HepG2 (cell line): Measurements from ENCODE around the gene KATNB1. TPM values are rescaled to one million over a fixed set of nuclear protein-coding genes. Genes with fewer than 3 reads are reported as not detected.
A peak's percentile ranks its signal among the peaks of the same experiment; 100 is the strongest.

Experiments used
- ATF1 ChIP-seq: IDR thresholded peaks from 2 replicates; pipeline ENCODE4 v1.6.1; 2016; ENCODE audit warnings: mild to moderate bottlenecking, control low read depth
- BRF2 ChIP-seq: sonication (generic); formaldehyde crosslinking; IDR thresholded peaks from 2 replicates; pipeline ENCODE4 v1.8.1; 2022; ENCODE audit warnings: mild to moderate bottlenecking, missing genetic modification reagents
- EED ChIP-seq: sonication (generic); formaldehyde crosslinking; IDR thresholded peaks from 2 replicates; pipeline ENCODE4 v1.5.0; 2020; ENCODE audit warnings: mild to moderate bottlenecking, missing genetic modification reagents
- GFI1 ChIP-seq: sonication (generic); formaldehyde crosslinking; IDR thresholded peaks from 2 replicates; pipeline ENCODE4 v1.5.0; 2020; ENCODE audit warnings: missing genetic modification reagents, mild to moderate bottlenecking, borderline replicate concordance
- GLMP ChIP-seq: sonication (generic); formaldehyde crosslinking; IDR thresholded peaks from 2 replicates; pipeline ENCODE4 v1.9.0; 2021; ENCODE audit warnings: missing genetic modification reagents, mild to moderate bottlenecking, borderline replicate concordance
- HES4 ChIP-seq: sonication (generic); formaldehyde crosslinking; IDR thresholded peaks from 2 replicates; pipeline ENCODE4 v1.9.0; 2021; ENCODE audit warnings: mild to moderate bottlenecking, missing genetic modification reagents, borderline replicate concordance
- HNF1B ChIP-seq: sonication (generic); formaldehyde crosslinking; IDR thresholded peaks from 2 replicates; pipeline ENCODE4 v1.5.1; 2020; ENCODE audit warnings: mild to moderate bottlenecking, moderate library complexity, missing genetic modification reagents
- KIAA2018 ChIP-seq: sonication (generic); formaldehyde crosslinking; IDR thresholded peaks from 2 replicates; pipeline ENCODE4 v1.5.0; 2020; ENCODE audit warnings: mild to moderate bottlenecking, missing genetic modification reagents, borderline replicate concordance
- YEATS4 ChIP-seq: sonication (generic); formaldehyde crosslinking; IDR thresholded peaks from 2 replicates; pipeline ENCODE4 v1.4.0; 2020; ENCODE audit warnings: missing genetic modification reagents, borderline replicate concordance
- ZBTB3 ChIP-seq: sonication (generic); formaldehyde crosslinking; IDR thresholded peaks from 2 replicates; pipeline ENCODE4 v1.4.0; 2020; ENCODE audit warnings: low read depth, mild to moderate bottlenecking, moderate library complexity, missing genetic modification reagents, borderline replicate concordance
- ZFP36L2 ChIP-seq: sonication (generic); formaldehyde crosslinking; IDR thresholded peaks from 2 replicates; pipeline ENCODE4 v1.4.0; 2020; ENCODE audit warnings: missing genetic modification reagents
- ZKSCAN5 ChIP-seq: sonication (generic); formaldehyde crosslinking; IDR thresholded peaks from 2 replicates; pipeline ENCODE4 v1.5.1; 2020; ENCODE audit warnings: mild to moderate bottlenecking, missing genetic modification reagents
- ZNF180 ChIP-seq: sonication (generic); formaldehyde crosslinking; IDR thresholded peaks from 2 replicates; pipeline ENCODE4 v1.4.0; 2020; ENCODE audit warnings: low read depth, missing genetic modification reagents, borderline replicate concordance
- ZNF225 ChIP-seq: sonication (generic); formaldehyde crosslinking; IDR thresholded peaks from 2 replicates; pipeline ENCODE4 v1.4.0; 2020; ENCODE audit warnings: mild to moderate bottlenecking, missing genetic modification reagents
- ZNF296 ChIP-seq: sonication (generic); formaldehyde crosslinking; conservative IDR thresholded peaks from 2 replicates; pipeline ENCODE4 v1.5.0; 2020; ENCODE audit warnings: mild to moderate bottlenecking, missing genetic modification reagents
- ZNF414 ChIP-seq: sonication (generic); formaldehyde crosslinking; IDR thresholded peaks from 2 replicates; pipeline ENCODE4 v1.5.0; 2020; ENCODE audit warnings: missing genetic modification reagents
- ZSCAN29 ChIP-seq: sonication (generic); formaldehyde crosslinking; conservative IDR thresholded peaks from 2 replicates; pipeline ENCODE4 v1.4.0; 2020; ENCODE audit warnings: mild to moderate bottlenecking, missing genetic modification reagents
- polyA plus RNA-seq, 8 experiments: library from polyadenylated mRNA; depleted of rRNA in 3 of 8; stranded (reverse) in 7 of 8; unstranded in 1 of 8; fragments of >200 nt; fragmentation: Illumina TruSeq in 4 of 8; extraction: Trizol in 4 of 8; gene quantifications; 2 replicates each; pipeline versions ENCODE4 v1.2.1 to v1.2.3, GENCODE V29; 2011 to 2016; ENCODE audit warnings: low read depth in 4 of 8, missing spikeins in 1 of 8, mixed read lengths in 1 of 8; ENCODE audit not compliant: insufficient read depth in 1 of 8
- total RNA-seq, 5 experiments: library from RNA; depleted of rRNA; stranded (reverse); fragments of >200 nt; fragmentation: Illumina TruSeq; extraction: Trizol; gene quantifications; 2 replicates each; pipeline ENCODE4 v1.2.3, GENCODE V29; 2016; ENCODE audit warnings: low read depth in 1 of 5

The KATNB1 gene
- total and polyA plus RNA-seq, 2 of the 13 experiments (the other 11 are each of a cell fraction or from before 2014, with no cell fraction given) = 31.5 to 43.5 TPM

- TF ChIP-seq KIAA2018 (CRISPR knock-in tag) (no peak), YEATS4 (CRISPR knock-in tag) (peak; percentile 60; the same call in 1 of the 2 replicates), ZFP36L2 (CRISPR knock-in tag) (no peak), GFI1 (CRISPR knock-in tag) (no peak), EED (0 out of 2 replicates have a peak, but pooled peaks have one; percentile 55), ZNF180 (CRISPR knock-in tag) (no peak), ZBTB3 (no peak), ATF1 (CRISPR knock-in tag) (no peak), BRF2 (no peak), HNF1B (CRISPR knock-in tag) (0 out of 2 replicates have a peak, but pooled peaks have one; percentile 44), ZKSCAN5 (CRISPR knock-in tag) (no peak), ZNF414 (CRISPR knock-in tag) (no peak), ZNF296 (0 out of 2 replicates have a peak, but pooled peaks have one; percentile 47), ZSCAN29 (CRISPR knock-in tag) (no peak), ZNF225 (CRISPR knock-in tag) (no peak), HES4 (0 out of 2 replicates have a peak, but pooled peaks have one; percentile 15), GLMP (no peak)
Observed at GRCh38 chr16:57688487-57688986, 47.0 kb upstream of the KATNB1 start (continued).
